SK-N-MC (cell line): ENCODE measurements around the gene OTX1.

Experiments used
- EZH2 ChIP-seq: fragments of 200-600 bp; sonication (generic); IDR thresholded peaks from one replicate; pipeline ENCODE4 v1.6.1; 2017; ENCODE audit warnings: antibody characterized with exemption
- POLR2AphosphoS5 ChIP-seq: IDR thresholded peaks from 2 replicates; pipeline ENCODE4 v1.6.1; 2012; ENCODE audit warnings: mild to moderate bottlenecking, low read depth, low read length, borderline replicate concordance

- no peak for TF ChIP-seq EZH2
- no peak for TF ChIP-seq POLR2AphosphoS5
These were observed 9.3 kb downstream of the OTX1 start for GRCh38 chr2:63059793-63060471.
